Measurements from ENCODE around the gene INSIG2. TPM values are rescaled to one million over a fixed set of nuclear protein-coding genes. Genes with fewer than 3 reads are reported as not detected.

INSIG2 gene
- total RNA-seq, 1 experiment from 2014 or later: 12.2 TPM

GRCh38 chr2:118128826-118129225 lies 40.6 kb downstream of the INSIG2 start:
- DNase-seq: no peak
- ChIA-PET CTCF (no interaction called here), POLR2A (no interaction called here)
- H3K27me3 Mint-ChIP-seq (ENCODE audit: insufficient read depth, unreplicated experiment): no peaks in the 10 kb centered on the region
- H3K9me3 Mint-ChIP-seq (ENCODE audit: unreplicated experiment): peaks cover 3% of the 10 kb centered on the region
- H3K36me3 Mint-ChIP-seq (ENCODE audit: insufficient read depth, unreplicated experiment): no peaks in the 10 kb centered on the region
- Histone ChIP-seq H3K4me3 (ENCODE audit: low read depth, low read length) (no peak overlapping the region), H3K9me3 (no peaks in the 10 kb centered on the region), H3K27me3 (replicated peaks; ENCODE audit: control insufficient read depth, insufficient read depth, low read length) (no peaks in the 10 kb centered on the region), H3K4me1 (peaks cover under 1% of the 10 kb centered on the region; the same call in 1 of the 2 replicates), H3K36me3 (ENCODE audit: control insufficient read depth, insufficient read depth, low read length) (no peaks in the 10 kb centered on the region)
- no peak overlapping the region for H3K4me3 Mint-ChIP-seq (ENCODE audit: unreplicated experiment)
- H3K4me1 Mint-ChIP-seq (ENCODE audit: low read depth, unreplicated experiment): no peaks in the 10 kb centered on the region
- BruUV-seq (replicated peaks): no TSS peak
- no peak overlapping the region for H3K27ac Mint-ChIP-seq (ENCODE audit: unreplicated experiment)
- intact Hi-C loops (cut with micrococcal nuclease; ENCODE audit: unreplicated experiment): no loop called here
- TF ChIP-seq CTCF (IDR thresholded peaks at IDR 0.05; ENCODE audit: insufficient read depth in 1 of 2, low read depth in 1 of 2, low read length in 1 of 2, severe bottlenecking in 1 of 2, unreplicated experiment in 1 of 2): no peak

DNA sequence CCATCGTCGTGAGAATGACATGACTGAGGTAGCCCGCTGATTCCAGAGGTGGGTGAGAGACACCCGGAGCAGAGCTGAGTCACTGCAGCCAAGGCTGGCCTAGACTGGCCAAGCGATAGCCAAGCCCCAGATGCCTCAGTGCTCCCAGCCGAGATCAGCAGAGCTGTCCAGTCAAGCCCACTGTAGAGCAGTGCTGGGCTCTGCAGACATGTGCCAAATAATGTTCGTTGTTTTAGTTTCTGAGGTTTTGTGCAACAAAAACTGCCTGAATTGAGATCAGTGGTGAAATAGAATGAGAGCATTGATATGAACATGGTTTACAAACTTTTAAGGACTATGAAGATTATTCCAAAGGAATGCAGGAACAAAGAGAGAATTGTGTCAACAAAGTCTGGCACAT lies 42.1 kb downstream of the INSIG2 start:
- ChIA-PET POLR2A (no interaction called here), CTCF (no interaction called here)
- H3K4me3 ChIP-seq (ENCODE audit: low read depth, low read length): no peak overlapping the region
- intact Hi-C loops (cut with micrococcal nuclease; ENCODE audit: unreplicated experiment): no loop called here
- no peak for TF ChIP-seq CTCF (IDR thresholded peaks at IDR 0.05; ENCODE audit: insufficient read depth in 1 of 2, low read depth in 1 of 2, low read length in 1 of 2, severe bottlenecking in 1 of 2, unreplicated experiment in 1 of 2)
- BruUV-seq (replicated peaks): no TSS peak
- Mint-ChIP-seq H3K27ac (ENCODE audit: unreplicated experiment) (no peak overlapping the region), H3K4me3 (ENCODE audit: unreplicated experiment) (no peak overlapping the region), H3K9me3 (ENCODE audit: unreplicated experiment) (peaks cover 12% of the 10 kb centered on the region), H3K4me1 (ENCODE audit: low read depth, unreplicated experiment) (no peaks in the 10 kb centered on the region), H3K27me3 (ENCODE audit: insufficient read depth, unreplicated experiment) (no peaks in the 10 kb centered on the region), H3K36me3 (ENCODE audit: insufficient read depth, unreplicated experiment) (no peaks in the 10 kb centered on the region)
- H3K9me3 ChIP-seq: no peaks in the 10 kb centered on the region
- no peak for DNase-seq
- no peaks in the 10 kb centered on the region for H3K4me1 ChIP-seq
- no peaks in the 10 kb centered on the region for H3K27me3 ChIP-seq (replicated peaks; ENCODE audit: control insufficient read depth, insufficient read depth, low read length)
- no peaks in the 10 kb centered on the region for H3K36me3 ChIP-seq (ENCODE audit: control insufficient read depth, insufficient read depth, low read length)

GRCh38 chr2:118131771-118132170 lies 43.5 kb downstream of the INSIG2 start:
- H3K36me3 ChIP-seq (ENCODE audit: control insufficient read depth, insufficient read depth, low read length): no peaks in the 10 kb centered on the region
- H3K36me3 Mint-ChIP-seq (ENCODE audit: insufficient read depth, unreplicated experiment): no peaks in the 10 kb centered on the region
- H3K27ac Mint-ChIP-seq (ENCODE audit: unreplicated experiment): no peak overlapping the region
- no peak overlapping the region for H3K4me3 Mint-ChIP-seq (ENCODE audit: unreplicated experiment)
- H3K27me3 ChIP-seq (replicated peaks; ENCODE audit: control insufficient read depth, insufficient read depth, low read length): no peaks in the 10 kb centered on the region
- CTCF ChIA-PET: no interaction called here
- POLR2A ChIA-PET: no interaction called here
- no TSS peak for BruUV-seq (replicated peaks)
- H3K4me3 ChIP-seq (ENCODE audit: low read depth, low read length): no peak overlapping the region
- no peaks in the 10 kb centered on the region for H3K4me1 Mint-ChIP-seq (ENCODE audit: low read depth, unreplicated experiment)
- no peak for DNase-seq
- H3K4me1 ChIP-seq: no peaks in the 10 kb centered on the region
- H3K9me3 Mint-ChIP-seq (ENCODE audit: unreplicated experiment): peaks cover 22% of the 10 kb centered on the region
- H3K9me3 ChIP-seq: no peaks in the 10 kb centered on the region
- TF ChIP-seq CTCF (IDR thresholded peaks at IDR 0.05; ENCODE audit: insufficient read depth in 1 of 2, low read depth in 1 of 2, low read length in 1 of 2, severe bottlenecking in 1 of 2, unreplicated experiment in 1 of 2): no peak
- intact Hi-C loops (cut with micrococcal nuclease; ENCODE audit: unreplicated experiment): no loop called here
- H3K27me3 Mint-ChIP-seq (ENCODE audit: insufficient read depth, unreplicated experiment): no peaks in the 10 kb centered on the region
